ENCODE results near the gene FAHD2A. TPM values are rescaled to one million over a fixed set of nuclear protein-coding genes. Genes with fewer than 3 reads are reported as not detected.
"Not testable (repeated sequence)": the region's sequence is repeated elsewhere in the genome, so short reads cannot be mapped to it uniquely, and the experiment has no call there.

Gene FAHD2A
- total RNA-seq, 4 donors from 2014 or later: 10.7 to 112 (median 87.1) TPM

DNA sequence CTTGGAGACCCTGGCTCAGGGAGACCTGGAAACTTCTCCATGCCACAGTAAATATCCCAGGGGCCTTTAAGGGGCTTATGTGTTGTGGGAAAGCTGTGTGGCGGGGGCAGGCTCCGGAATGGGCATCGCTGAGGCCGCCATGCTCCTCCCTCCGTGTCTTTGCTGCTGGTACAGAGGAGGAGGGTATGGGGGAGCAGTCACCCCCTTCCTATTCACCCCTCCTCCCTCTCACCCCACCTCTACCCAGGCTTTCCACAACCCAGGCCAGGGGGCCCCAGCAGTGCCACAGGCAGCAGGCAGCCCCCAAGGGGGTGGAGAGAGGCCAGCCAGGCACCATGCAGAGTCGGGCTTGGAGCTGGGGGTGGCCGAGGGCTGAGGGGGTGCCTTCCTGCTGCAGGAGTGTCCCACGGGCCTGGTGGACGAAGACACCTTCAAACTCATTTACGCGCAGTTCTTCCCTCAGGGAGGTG, 28.0 kb upstream of the FAHD2A start:
- H3K9me3 ChIP-seq: no peaks in the 10 kb centered on the region
- TF ChIP-seq POLR2A (IDR thresholded peaks at IDR 0.05): no peak
- TF ChIP-seq, protein P1, sequence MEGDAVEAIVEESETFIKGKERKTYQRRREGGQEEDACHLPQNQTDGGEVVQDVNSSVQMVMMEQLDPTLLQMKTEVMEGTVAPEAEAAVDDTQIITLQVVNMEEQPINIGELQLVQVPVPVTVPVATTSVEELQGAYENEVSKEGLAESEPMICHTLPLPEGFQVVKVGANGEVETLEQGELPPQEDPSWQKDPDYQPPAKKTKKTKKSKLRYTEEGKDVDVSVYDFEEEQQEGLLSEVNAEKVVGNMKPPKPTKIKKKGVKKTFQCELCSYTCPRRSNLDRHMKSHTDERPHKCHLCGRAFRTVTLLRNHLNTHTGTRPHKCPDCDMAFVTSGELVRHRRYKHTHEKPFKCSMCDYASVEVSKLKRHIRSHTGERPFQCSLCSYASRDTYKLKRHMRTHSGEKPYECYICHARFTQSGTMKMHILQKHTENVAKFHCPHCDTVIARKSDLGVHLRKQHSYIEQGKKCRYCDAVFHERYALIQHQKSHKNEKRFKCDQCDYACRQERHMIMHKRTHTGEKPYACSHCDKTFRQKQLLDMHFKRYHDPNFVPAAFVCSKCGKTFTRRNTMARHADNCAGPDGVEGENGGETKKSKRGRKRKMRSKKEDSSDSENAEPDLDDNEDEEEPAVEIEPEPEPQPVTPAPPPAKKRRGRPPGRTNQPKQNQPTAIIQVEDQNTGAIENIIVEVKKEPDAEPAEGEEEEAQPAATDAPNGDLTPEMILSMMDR (IDR thresholded peaks at IDR 0.05): no peak
- no peak overlapping the region for H3K4me3 ChIP-seq
- H3K27me3 ChIP-seq: no peaks in the 10 kb centered on the region
- H3K27ac ChIP-seq: no peak overlapping the region
- H3K36me3 ChIP-seq: no peaks in the 10 kb centered on the region
- H3K4me1 ChIP-seq: no peaks in the 10 kb centered on the region
- DNase-seq: peak in 1 of 3 donors; percentile 4

DNA sequence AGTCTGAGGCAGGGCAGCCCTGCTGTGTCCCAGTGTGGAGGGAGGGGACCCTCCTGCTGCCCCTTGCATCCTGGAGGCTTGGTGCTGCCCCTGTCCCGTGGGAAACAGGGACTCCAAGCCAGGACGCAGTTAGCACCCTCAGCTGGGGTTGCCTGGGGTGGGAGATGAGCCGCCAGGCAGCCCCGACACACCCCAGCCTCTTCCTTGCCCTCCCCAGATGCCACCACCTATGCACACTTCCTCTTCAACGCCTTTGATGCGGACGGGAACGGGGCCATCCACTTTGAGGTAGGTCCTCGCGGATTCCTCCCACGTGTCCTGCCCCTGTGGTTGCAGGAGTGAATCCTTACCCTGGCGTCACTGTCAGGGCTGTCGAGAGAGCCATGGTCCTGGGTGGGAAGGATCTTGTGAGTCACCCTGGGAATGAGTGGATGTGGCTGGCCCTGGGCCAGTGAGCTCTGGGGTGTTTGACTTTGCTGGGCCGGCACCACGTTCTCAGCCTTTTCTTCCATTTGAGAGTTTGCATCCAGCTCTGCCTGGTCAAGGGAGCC, 27.5 kb upstream of the FAHD2A start:
- TF ChIP-seq, protein P1 (IDR thresholded peaks at IDR 0.05): no peak
- TF ChIP-seq POLR2A (IDR thresholded peaks at IDR 0.05): no peak
- no peaks in the 10 kb centered on the region for H3K27me3 ChIP-seq
- H3K9me3 ChIP-seq: no peaks in the 10 kb centered on the region
- no peak overlapping the region for H3K4me3 ChIP-seq
- no peak overlapping the region for H3K27ac ChIP-seq
- peak in 1 of 3 donors; percentile 40 for DNase-seq
- no peaks in the 10 kb centered on the region for H3K4me1 ChIP-seq
- H3K36me3 ChIP-seq: no peaks in the 10 kb centered on the region

DNA sequence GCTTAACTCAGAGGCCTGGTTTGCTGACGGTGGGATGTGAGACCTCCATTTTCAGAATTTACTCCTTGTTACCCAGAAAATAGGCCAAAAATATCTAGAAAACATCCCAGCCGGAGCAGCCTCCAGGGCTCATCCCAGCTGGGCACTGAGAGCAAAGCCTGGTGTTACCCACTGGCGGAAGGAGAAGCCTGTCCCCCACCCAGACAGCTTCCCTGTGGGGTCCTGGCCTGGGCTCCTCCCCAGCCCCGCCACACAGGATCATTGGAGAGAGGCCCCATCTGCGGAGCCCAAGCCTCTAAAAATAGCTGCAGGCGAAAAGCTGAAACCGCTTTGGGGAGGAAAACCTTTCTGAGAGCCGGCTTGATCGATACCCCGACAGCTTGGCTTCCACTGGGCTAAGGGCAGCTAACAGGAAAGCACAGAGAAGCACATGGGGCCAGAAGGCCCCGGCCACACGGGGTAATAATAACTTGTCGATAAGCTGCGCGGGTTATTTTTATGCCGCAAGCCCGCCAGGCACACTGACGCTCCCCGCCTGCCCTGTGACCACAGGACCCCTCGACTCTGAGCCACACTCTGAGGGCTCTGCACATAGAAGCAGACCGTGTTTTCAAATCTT, 26.9 kb upstream of the FAHD2A start:
- no peak for DNase-seq
- no peak overlapping the region for H3K4me3 ChIP-seq
- TF ChIP-seq, protein P1 (IDR thresholded peaks at IDR 0.05): no peak
- TF ChIP-seq POLR2A (IDR thresholded peaks at IDR 0.05): no peak
- H3K9me3 ChIP-seq: no peaks in the 10 kb centered on the region
- no peak overlapping the region for H3K27ac ChIP-seq
- no peaks in the 10 kb centered on the region for H3K36me3 ChIP-seq
- H3K4me1 ChIP-seq: no peaks in the 10 kb centered on the region
- no peaks in the 10 kb centered on the region for H3K27me3 ChIP-seq

DNA sequence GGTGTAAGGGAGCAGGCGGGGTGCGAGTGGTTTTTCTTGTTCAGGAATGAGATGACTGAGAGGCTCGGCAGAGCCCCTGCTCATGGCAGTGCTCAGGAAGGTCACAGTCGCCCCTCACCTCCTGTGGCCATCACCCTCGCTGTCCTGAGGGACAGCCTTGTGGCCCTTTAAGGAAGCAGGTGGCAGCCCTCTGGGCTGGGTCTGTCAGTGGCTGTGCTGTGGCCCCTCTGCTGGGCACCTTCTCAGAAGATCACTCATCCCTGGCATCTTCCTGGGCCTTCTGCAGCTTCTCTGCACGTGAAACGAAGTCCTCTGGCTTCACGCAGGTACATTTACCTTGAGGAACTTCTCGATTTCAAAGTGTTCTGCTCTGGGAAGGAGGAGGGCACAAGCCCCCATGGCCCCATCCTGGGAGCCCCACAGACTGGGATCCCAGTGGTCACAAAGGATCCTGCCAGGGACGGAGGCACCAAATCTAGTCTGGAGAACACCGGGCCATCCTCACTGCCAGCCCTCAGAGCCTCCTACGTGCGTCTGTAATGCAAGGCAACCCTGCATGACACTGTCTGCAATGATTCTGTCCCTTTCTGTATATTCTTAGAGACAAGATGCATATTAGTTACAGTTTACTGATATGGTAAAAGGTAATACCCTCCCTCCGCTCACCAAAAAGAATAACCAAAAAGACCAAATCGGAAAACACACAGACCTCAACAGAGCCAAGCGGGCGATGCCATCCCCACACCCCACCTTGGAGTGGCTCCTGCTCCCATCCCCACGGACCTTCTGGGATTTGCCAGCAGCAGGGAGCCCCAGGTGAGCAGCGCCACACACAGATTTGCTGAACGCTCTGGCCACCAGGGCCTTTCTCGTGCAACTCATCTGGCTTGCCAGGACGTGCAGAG, 25.9 kb upstream of the FAHD2A start:
- Histone ChIP-seq H3K4me1 (no peaks in the 10 kb centered on the region), H3K27me3 (no peaks in the 10 kb centered on the region), H3K4me3 (no peak overlapping the region), H3K36me3 (no peaks in the 10 kb centered on the region), H3K27ac (no peak overlapping the region), H3K9me3 (no peaks in the 10 kb centered on the region)
- DNase-seq: peak in 1 of 3 donors; percentile 29
- TF ChIP-seq, protein P1 (IDR thresholded peaks at IDR 0.05): no peak
- TF ChIP-seq POLR2A (IDR thresholded peaks at IDR 0.05): no peak

DNA sequence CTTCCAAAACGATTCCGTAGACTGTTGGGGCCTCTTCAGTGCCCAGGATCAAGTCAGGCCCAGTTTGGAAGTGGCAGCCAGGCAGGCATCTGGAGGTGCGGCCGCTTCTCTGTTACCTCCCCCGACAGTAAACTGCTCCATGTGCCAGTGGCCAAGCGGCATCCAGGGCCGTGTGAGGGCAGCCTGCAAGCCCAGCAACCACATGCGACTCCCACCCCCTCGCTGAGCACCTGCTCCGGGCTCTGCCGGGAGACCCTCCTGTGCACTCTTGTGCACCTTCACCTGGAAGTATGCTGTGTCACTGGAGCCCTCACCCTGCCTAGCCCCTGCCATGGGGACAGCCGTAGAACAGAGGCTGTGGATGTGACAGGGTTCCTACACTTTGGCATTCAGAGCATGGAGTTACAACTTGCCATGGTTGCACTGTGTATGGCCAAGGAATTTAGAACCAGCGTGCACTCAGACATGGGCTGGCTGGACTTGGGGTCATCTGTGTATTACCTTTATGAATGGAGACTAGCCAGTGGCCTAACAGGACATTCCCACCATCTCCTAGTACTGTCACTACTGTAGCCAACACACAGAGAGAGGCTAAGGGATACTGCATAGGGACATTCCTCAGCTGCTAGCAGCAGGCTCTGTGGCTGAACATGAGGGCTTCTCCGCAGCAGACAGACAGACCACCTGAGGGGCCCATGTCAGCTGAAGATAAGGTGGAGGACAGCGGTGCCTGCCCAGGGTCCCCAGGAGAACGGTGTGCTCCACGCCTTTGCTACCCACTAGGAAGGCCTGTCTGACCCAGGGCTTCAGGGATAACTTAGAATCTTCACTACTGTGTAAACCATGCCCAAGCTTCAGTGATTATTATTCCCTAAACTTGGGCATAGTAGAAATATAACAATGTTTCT, 25.0 kb upstream of the FAHD2A start:
- Histone ChIP-seq H3K9me3 (no peaks in the 10 kb centered on the region), H3K4me3 (no peak overlapping the region), H3K27me3 (no peaks in the 10 kb centered on the region), H3K4me1 (no peaks in the 10 kb centered on the region), H3K27ac (no peak overlapping the region), H3K36me3 (no peaks in the 10 kb centered on the region)
- peak in 1 of 3 donors; percentile 33 for DNase-seq
- no peak for TF ChIP-seq POLR2A (IDR thresholded peaks at IDR 0.05)
- TF ChIP-seq, protein P1 (IDR thresholded peaks at IDR 0.05): no peak

DNA sequence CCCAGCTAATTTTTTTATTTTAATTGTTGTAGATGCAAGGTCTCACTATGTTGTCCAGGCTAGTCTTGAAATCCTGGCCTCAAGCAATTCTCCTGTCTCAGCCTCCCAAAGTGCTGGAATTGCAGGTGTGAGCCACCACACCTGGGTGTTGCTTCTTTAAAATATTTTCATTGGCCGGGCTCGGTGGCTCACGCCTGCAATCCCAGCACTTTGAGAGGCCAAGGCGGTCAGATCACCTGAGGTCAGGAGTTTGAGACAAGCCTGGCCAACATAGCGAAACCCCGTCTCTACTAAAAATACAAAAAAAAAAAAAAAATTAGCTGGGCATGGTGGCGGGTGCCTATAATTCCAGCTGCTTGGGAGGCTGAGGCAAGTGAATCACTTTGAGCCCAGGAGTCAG, 24.2 kb upstream of the FAHD2A start:
- DNase-seq, H3K4me3 ChIP-seq, H3K9me3 ChIP-seq: not testable (repeated sequence)

More for the DNA sequence above, 24.2 kb upstream of the FAHD2A start:
- H3K4me1 ChIP-seq, H3K27ac ChIP-seq, H3K36me3 ChIP-seq, H3K27me3 ChIP-seq: not testable (repeated sequence)

Measured in Peyer's patch (tissue), 4 donors.